PC-3 (cell line): ENCODE data around the gene TST. TPM values are rescaled to one million over a fixed set of nuclear protein-coding genes. Genes with fewer than 3 reads are reported as not detected.

Source experiments
- ATAC-seq: fragments of 200-7000 bp; cut with Tn5 transposase; 2 replicates; pipeline ENCODE4 v1.9.1; 2020; ENCODE audit warnings: mild to moderate bottlenecking, moderate library complexity
- BruUV-seq: library from RNA; stranded (reverse); fragments of 400-500 nt; replicated peaks from 2 replicates; lab custom pipeline; 2021; lab: Mats Ljungman, UMichigan
- CTCF ChIA-PET: fragments of 300-600 bp; sonication (Branson Sonifier 250); formaldehyde crosslinking; loops from one replicate; lab custom pipeline; 2022; ENCODE audit warnings: antibody characterized with exemption; lab: Charles Lee
- POLR2A ChIA-PET: fragments of 300-600 bp; sonication (Branson Sonifier 250); formaldehyde crosslinking; loops from one replicate; lab custom pipeline; 2022; ENCODE audit warnings: antibody characterized with exemption; ENCODE audit not compliant: unreplicated experiment; lab: Charles Lee
- DNase-seq: peaks from one replicate; pipeline ENCODE4 v3.0.0-alpha.2; 2015
- H2AFZ ChIP-seq: fragments of 300-600 bp; sonication (generic); 2 replicates; pipeline ENCODE4 v1.6.0; 2016; ENCODE audit warnings: antibody characterized with exemption, low read length
- H3F3A ChIP-seq: fragments of 300-600 bp; sonication (generic); one replicate; pipeline ENCODE4 v1.6.0; 2017; ENCODE audit warnings: antibody characterized with exemption, low read length, control low read depth, mild to moderate bottlenecking; ENCODE audit not compliant: unreplicated experiment
- H3K27ac ChIP-seq: fragments of 300-600 bp; sonication (generic); 2 replicates; pipeline ENCODE4 v1.5.1; 2016; ENCODE audit warnings: mild to moderate bottlenecking, low read length
- H3K27me3 ChIP-seq: fragments of 300-600 bp; sonication (generic); 2 replicates; pipeline ENCODE4 v1.6.1; 2016; ENCODE audit warnings: low read length, mixed read lengths
- H3K36me3 ChIP-seq: fragments of 300-600 bp; sonication (generic); 2 replicates; pipeline ENCODE4 v1.6.1; 2016; ENCODE audit warnings: low read depth, mixed run types, low read length, mixed read lengths
- H3K4me1 ChIP-seq: fragments of 300-600 bp; sonication (generic); 2 replicates; pipeline ENCODE4 v1.5.1; 2016; ENCODE audit warnings: low read length; ENCODE audit not compliant: insufficient read depth
- H3K4me2 ChIP-seq: fragments of 300-600 bp; sonication (generic); 2 replicates; pipeline ENCODE4 v1.6.0; 2016; ENCODE audit warnings: low read length
- H3K4me3 ChIP-seq: fragments of 300-600 bp; sonication (generic); 2 replicates; pipeline ENCODE4 v1.5.1; 2016; ENCODE audit warnings: mild to moderate bottlenecking, low read length, mixed read lengths
- H3K79me2 ChIP-seq: fragments of 300-600 bp; sonication (generic); 2 replicates; pipeline ENCODE4 v1.6.1; 2017; ENCODE audit warnings: low read length, mixed read lengths
- H3K9ac ChIP-seq: fragments of 300-600 bp; sonication (generic); 2 replicates; pipeline ENCODE4 v1.6.0; 2016; ENCODE audit warnings: mild to moderate bottlenecking, low read length
- H3K9me2 ChIP-seq: fragments of 300-600 bp; sonication (generic); replicated peaks from 2 replicates; pipeline ENCODE4 v1.6.1; 2016; ENCODE audit warnings: mixed run types, low read length, mixed read lengths
- H3K9me3 ChIP-seq: fragments of 300-600 bp; sonication (generic); 2 replicates; pipeline ENCODE4 v1.6.1; 2016; ENCODE audit warnings: low read length, mixed read lengths
- H4K20me1 ChIP-seq: fragments of 300-600 bp; sonication (generic); 2 replicates; pipeline ENCODE4 v1.6.1; 2016; ENCODE audit warnings: low read length, mixed read lengths
- EZH2 ChIP-seq: fragments of 300-600 bp; sonication (generic); IDR thresholded peaks from one replicate; pipeline ENCODE4 v1.6.1; 2017; ENCODE audit warnings: antibody characterized with exemption, mild to moderate bottlenecking, low read length; ENCODE audit not compliant: unreplicated experiment
- EZH2phosphoT487 ChIP-seq: fragments of 300-600 bp; sonication (generic); IDR thresholded peaks from 2 replicates; pipeline ENCODE4 v1.6.1; 2018; ENCODE audit warnings: mild to moderate bottlenecking, antibody characterized with exemption, low read length, borderline replicate concordance
- intact Hi-C: fragments of 100-400 bp; cut with micrococcal nuclease; formaldehyde crosslinking; loops from 2 replicates; pipeline ENCODE4 v1.9.0; 2023
- total RNA-seq: library from RNA; depleted of rRNA; stranded (reverse); fragments of >200 nt; gene quantifications from 2 replicates; pipeline ENCODE4 v1.2.3, GENCODE V29; 2014
- TF ChIP-seq, protein P1 (sequence below): fragments of 300-600 bp; sonication (generic); conservative IDR thresholded peaks from 2 replicates; pipeline ENCODE4 v1.5.1; 2017; ENCODE audit warnings: antibody characterized with exemption, low read depth, mild to moderate bottlenecking, low read length

TST gene
- total RNA-seq, 1 experiment from 2014 or later, result 35.9 TPM

GRCh38 chr22:37018086-37018814, 997 bp downstream of the TST start:
- TF ChIP-seq, protein P1, sequence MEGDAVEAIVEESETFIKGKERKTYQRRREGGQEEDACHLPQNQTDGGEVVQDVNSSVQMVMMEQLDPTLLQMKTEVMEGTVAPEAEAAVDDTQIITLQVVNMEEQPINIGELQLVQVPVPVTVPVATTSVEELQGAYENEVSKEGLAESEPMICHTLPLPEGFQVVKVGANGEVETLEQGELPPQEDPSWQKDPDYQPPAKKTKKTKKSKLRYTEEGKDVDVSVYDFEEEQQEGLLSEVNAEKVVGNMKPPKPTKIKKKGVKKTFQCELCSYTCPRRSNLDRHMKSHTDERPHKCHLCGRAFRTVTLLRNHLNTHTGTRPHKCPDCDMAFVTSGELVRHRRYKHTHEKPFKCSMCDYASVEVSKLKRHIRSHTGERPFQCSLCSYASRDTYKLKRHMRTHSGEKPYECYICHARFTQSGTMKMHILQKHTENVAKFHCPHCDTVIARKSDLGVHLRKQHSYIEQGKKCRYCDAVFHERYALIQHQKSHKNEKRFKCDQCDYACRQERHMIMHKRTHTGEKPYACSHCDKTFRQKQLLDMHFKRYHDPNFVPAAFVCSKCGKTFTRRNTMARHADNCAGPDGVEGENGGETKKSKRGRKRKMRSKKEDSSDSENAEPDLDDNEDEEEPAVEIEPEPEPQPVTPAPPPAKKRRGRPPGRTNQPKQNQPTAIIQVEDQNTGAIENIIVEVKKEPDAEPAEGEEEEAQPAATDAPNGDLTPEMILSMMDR, result no peak
- no peak for TF ChIP-seq EZH2phosphoT487
- TF ChIP-seq EZH2, result no peak
- Histone ChIP-seq H3K4me3 (peak overlapping the region; percentile 83), H3K4me2 (peak overlapping the region; percentile 83), H4K20me1 (no peaks in the 10 kb centered on the region), H3F3A (no peaks in the 10 kb centered on the region), H2AFZ (peak overlapping the region; percentile 59; the same call in 1 of the 2 replicates), H3K27ac (no peak overlapping the region), H3K36me3 (no peaks in the 10 kb centered on the region), H3K9me2 (no peaks in the 10 kb centered on the region), H3K9ac (peak overlapping the region; percentile 73), H3K27me3 (no peaks in the 10 kb centered on the region), H3K79me2 (peaks cover 28% of the 10 kb centered on the region), H3K4me1 (peaks cover 7% of the 10 kb centered on the region; the same call in 1 of the 2 replicates), H3K9me3 (no peaks in the 10 kb centered on the region)
- POLR2A ChIA-PET, result interaction anchor here (0.6 kb wide), 1 partner anchor 33 kb away, joined by 3 read pairs; the partner anchor contains the start of gene KCTD17
- intact Hi-C loops, result no loop called here
- no peak for DNase-seq
- CTCF ChIA-PET, result no interaction called here
- no TSS peak for BruUV-seq
- no peak; the same call in 1 of the 2 replicates for ATAC-seq

- Histone ChIP-seq H3K9ac (no peak overlapping the region), H2AFZ (no peak overlapping the region), H3K9me3 (no peaks in the 10 kb centered on the region), H3K79me2 (peaks cover 28% of the 10 kb centered on the region), H3K4me2 (no peak overlapping the region), H3K36me3 (no peaks in the 10 kb centered on the region), H3K27ac (no peak overlapping the region), H4K20me1 (no peaks in the 10 kb centered on the region), H3K27me3 (no peaks in the 10 kb centered on the region), H3K9me2 (no peaks in the 10 kb centered on the region), H3K4me1 (peaks cover 9% of the 10 kb centered on the region; the same call in 1 of the 2 replicates), H3K4me3 (no peak overlapping the region), H3F3A (no peaks in the 10 kb centered on the region)
- BruUV-seq, result no TSS peak
- ATAC-seq (no peak), DNase-seq (no peak)
- intact Hi-C loops, result no loop called here
- TF ChIP-seq, protein P1, result no peak
- TF ChIP-seq EZH2 (no peak), EZH2phosphoT487 (no peak)
- ChIA-PET POLR2A (no interaction called here), CTCF (no interaction called here)
Measured at GRCh38 chr22:37017356-37017755, 1.9 kb downstream of the TST start.
